Mucosa of descending colon (tissue), 3 donors: ENCODE results near the gene SLC18A2. TPM values are rescaled to one million over a fixed set of nuclear protein-coding genes. Genes with fewer than 3 reads are reported as not detected.
"Not testable (repeated sequence)": the region's sequence is repeated elsewhere in the genome, so short reads cannot be mapped to it uniquely, and the experiment has no call there.

Source experiments
- ATAC-seq: fragments of 200-7000 bp; cut with Tn5 transposase; one replicate; pipeline ENCODE4 v1.9.1; 2020; ENCODE audit warnings: mild to moderate bottlenecking, moderate library complexity
- DNase-seq, 3 donors: peaks; one replicate each; pipeline ENCODE4 v3.0.0-alpha.2; 2020
- H3K36me3 ChIP-seq: fragments of 200-600 bp; one replicate; pipeline ENCODE4 v1.8.0; 2021; ENCODE audit warnings: low read depth, mild to moderate bottlenecking
- H3K4me1 ChIP-seq: fragments of 200-600 bp; one replicate; pipeline ENCODE4 v1.8.0; 2021; ENCODE audit warnings: low read depth, mild to moderate bottlenecking
- H3K4me3 ChIP-seq: fragments of 200-600 bp; one replicate; pipeline ENCODE4 v1.8.0; 2021; ENCODE audit warnings: mild to moderate bottlenecking
- H3K9me3 ChIP-seq: fragments of 200-600 bp; one replicate; pipeline ENCODE4 v1.8.0; 2021; ENCODE audit warnings: mild to moderate bottlenecking
- intact Hi-C, 2 donors: fragments of 100-400 bp; cut with DNase I in 1 of 2; cut with micrococcal nuclease in 1 of 2; formaldehyde crosslinking; loops; one replicate each; pipeline versions ENCODE4 v1.11.0 to v1.11.1; 2022; cut with DNase I, micrococcal nuclease
- total RNA-seq, 3 donors: library from RNA; stranded (reverse); fragmentation: NEBNext Ultra II Directional in 2 of 3; extraction: Animal tissue kit (Norgen Biotek cat#: 25700) in 2 of 3; gene quantifications; one replicate each; pipeline versions ENCODE4 v1.2.1 to v1.2.4, GENCODE V29; 2021 to 2023
- TF ChIP-seq, protein P1 (sequence below): fragments of 200-600 bp; IDR thresholded peaks from one replicate; pipeline ENCODE4 v1.8.0; 2022; ENCODE audit warnings: antibody characterized with exemption, mild to moderate bottlenecking
- donor health status: DM: no; HTN: no; CAD: no; lungs with moderate emphysema.
- donor health status: DM: no; HTN: no; CAD: no.
- donor health status: DM: no; HTN: yes; CAD: no.

Gene SLC18A2
- total RNA-seq, 3 donors from 2014 or later = 0.29 to 1.9 (median 1.6) TPM

DNA sequence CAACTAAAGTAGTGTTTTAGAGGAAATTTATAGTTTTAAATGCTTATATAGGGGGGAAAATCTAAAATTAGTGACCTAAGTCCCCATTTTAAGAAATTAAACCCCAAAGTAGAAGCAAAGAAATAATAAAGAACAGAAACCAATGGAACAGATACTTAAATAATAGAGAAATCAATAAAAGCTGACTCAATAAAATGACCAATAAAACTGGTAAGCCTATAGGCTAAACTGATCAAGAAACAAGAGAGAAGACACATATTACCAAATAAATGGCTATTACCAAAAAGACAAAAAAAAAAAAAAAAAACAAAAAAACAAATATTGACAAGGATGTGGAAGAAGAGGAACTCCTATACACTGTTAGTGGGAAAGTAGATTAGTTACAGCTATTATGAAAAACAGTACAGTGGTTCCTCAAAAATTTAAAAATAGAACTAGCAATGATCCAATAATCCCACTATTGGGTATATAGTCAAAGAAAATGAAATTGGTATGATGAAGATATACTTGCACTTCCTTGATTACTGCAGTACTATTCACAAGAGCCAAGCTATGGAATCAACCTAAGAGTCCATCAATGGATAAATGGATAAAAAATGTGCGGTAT lies 53.2 kb downstream of the SLC18A2 start:
- Histone ChIP-seq H3K4me3 (no peak overlapping the region), H3K36me3 (no peaks in the 10 kb centered on the region), H3K9me3 (no peaks in the 10 kb centered on the region), H3K4me1 (no peaks in the 10 kb centered on the region)
- ATAC-seq (no peak), DNase-seq (no peak)
- TF ChIP-seq, protein P1, sequence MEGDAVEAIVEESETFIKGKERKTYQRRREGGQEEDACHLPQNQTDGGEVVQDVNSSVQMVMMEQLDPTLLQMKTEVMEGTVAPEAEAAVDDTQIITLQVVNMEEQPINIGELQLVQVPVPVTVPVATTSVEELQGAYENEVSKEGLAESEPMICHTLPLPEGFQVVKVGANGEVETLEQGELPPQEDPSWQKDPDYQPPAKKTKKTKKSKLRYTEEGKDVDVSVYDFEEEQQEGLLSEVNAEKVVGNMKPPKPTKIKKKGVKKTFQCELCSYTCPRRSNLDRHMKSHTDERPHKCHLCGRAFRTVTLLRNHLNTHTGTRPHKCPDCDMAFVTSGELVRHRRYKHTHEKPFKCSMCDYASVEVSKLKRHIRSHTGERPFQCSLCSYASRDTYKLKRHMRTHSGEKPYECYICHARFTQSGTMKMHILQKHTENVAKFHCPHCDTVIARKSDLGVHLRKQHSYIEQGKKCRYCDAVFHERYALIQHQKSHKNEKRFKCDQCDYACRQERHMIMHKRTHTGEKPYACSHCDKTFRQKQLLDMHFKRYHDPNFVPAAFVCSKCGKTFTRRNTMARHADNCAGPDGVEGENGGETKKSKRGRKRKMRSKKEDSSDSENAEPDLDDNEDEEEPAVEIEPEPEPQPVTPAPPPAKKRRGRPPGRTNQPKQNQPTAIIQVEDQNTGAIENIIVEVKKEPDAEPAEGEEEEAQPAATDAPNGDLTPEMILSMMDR = no peak
- intact Hi-C loops = no loop called here

DNA sequence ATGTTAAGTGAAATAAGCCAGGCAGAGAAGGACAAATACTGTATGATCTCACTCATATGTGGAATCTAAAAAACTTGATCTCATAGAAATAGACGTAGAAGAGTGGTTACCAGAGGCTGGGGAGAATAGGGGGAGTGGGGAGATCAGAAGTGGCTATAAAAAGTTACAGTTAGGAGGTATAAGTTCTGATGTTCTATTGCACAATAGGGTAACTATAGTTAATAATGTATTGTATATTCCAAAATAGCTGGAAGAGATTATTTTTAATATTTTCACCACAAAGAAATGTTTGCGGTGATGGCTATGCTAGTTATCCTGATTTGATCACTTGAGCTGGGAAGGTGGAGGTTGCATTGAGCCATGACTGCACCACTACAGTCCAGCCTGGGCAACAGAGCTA lies 53.8 kb downstream of the SLC18A2 start:
- intact Hi-C loops = no loop called here
- Histone ChIP-seq H3K36me3 (no peaks in the 10 kb centered on the region), H3K9me3 (no peaks in the 10 kb centered on the region), H3K4me1 (no peaks in the 10 kb centered on the region), H3K4me3 (no peak overlapping the region)
- DNase-seq = no peak
- TF ChIP-seq, protein P1 = no peak
- ATAC-seq = no peak

DNA sequence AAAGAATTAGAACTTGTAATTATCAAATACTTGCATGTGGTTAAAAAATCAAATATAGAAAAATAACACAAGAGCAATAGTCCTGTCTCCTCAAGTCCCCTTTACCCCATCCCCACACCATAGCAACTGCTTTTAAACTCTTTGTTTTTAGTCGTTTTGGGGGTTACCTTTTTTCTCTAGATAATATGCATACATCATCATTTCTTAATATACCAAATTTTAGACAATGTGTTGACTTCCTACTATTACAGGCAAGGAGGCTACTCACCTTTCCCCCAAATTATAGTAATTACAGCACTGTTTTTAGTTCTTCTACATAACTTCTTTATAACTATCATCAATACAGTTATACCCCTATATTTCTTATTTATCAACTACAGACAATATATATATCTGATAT lies 57.3 kb downstream of the SLC18A2 start:
- TF ChIP-seq, protein P1 = no peak
- H3K4me3 ChIP-seq = no peak overlapping the region
- no peaks in the 10 kb centered on the region for H3K9me3 ChIP-seq
- DNase-seq = no peak
- no peaks in the 10 kb centered on the region for H3K4me1 ChIP-seq
- intact Hi-C loops = no loop called here
- no peaks in the 10 kb centered on the region for H3K36me3 ChIP-seq
- no peak for ATAC-seq

DNA sequence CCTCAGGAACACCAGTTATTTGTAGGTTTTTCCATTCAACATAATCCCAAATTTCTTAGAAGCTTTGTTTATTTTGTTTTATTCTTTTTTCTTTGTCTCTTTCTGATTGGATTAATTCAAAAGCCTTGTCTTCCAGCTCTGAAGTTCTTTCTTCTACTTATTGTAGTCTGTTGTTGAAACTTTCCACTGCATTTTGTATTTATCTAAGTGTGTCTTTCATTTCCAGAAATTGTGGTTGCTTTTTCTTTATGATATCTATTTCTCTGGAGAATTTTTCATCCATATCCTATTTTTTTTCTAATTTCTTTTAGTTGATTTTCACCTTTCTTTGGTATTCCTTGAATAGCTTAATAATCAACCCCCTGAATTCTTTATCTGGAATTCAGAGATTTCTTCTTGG lies 58.5 kb downstream of the SLC18A2 start:
- intact Hi-C loops = no loop called here
- ATAC-seq (no peak), DNase-seq (no peak)
- TF ChIP-seq, protein P1 = no peak
- Histone ChIP-seq H3K4me3 (no peak overlapping the region), H3K9me3 (no peaks in the 10 kb centered on the region), H3K36me3 (no peaks in the 10 kb centered on the region), H3K4me1 (no peaks in the 10 kb centered on the region)

DNA sequence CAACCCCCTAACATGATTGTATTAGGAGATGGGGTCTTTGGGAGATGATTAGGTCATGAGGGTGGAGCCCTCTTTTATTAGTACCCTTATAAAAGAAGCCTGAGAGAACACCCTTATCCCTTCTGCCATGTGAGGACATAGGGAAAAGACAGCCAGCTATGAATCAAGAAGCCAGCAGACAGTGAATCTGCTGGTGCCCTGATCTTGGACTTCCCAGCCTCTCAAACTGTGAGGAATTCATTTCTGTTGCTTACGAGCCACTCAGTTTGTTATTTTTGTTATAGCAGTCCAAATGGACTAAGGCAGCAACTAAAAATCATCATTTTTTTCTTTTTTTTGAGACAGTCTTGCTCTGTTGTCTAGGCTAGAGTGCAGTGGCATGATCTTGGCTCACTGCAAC lies 59.8 kb downstream of the SLC18A2 start:
- Histone ChIP-seq H3K9me3 (no peaks in the 10 kb centered on the region), H3K4me1 (no peaks in the 10 kb centered on the region), H3K4me3 (no peak overlapping the region), H3K36me3 (no peaks in the 10 kb centered on the region)
- DNase-seq (no peak), ATAC-seq (no peak)
- intact Hi-C loops = no loop called here
- TF ChIP-seq, protein P1 = no peak

DNA sequence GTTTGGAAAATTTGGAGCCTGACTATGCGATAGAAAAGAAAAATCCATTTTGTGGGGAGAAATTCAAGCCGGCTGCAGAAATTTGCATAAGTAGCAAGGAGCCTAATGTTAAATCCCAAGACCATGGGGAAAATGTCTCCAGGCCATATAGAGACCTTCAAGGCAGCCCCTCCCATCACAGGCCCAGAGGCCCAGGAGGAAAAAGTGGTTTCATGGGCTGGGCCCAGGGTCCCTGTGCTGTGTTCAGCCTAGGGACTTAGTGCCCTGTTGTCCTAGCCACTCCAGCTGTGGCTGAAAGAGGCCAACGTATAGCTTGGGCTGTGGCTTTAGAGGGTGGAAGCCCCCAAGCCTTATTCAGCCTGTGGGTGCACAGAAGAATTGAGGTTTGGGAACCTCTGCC lies 62.5 kb downstream of the SLC18A2 start:
- H3K36me3 ChIP-seq, H3K9me3 ChIP-seq, ATAC-seq, H3K4me3 ChIP-seq, H3K4me1 ChIP-seq, DNase-seq, intact Hi-C loops: not testable (repeated sequence)
